DMS114 treated with DMSO at 0.1 percent for 48 hours (cell line): ENCODE results near the gene AFF4.
"Not testable (repeated sequence)": the region's sequence is repeated elsewhere in the genome, so short reads cannot be mapped to it uniquely, and the experiment has no call there.

Experiments
- DNase-seq: peaks from one replicate; lab custom pipeline; 2025; ENCODE audit not compliant: unreplicated experiment; lab: John Stamatoyannopoulos, UW

The AFF4 gene

DNA sequence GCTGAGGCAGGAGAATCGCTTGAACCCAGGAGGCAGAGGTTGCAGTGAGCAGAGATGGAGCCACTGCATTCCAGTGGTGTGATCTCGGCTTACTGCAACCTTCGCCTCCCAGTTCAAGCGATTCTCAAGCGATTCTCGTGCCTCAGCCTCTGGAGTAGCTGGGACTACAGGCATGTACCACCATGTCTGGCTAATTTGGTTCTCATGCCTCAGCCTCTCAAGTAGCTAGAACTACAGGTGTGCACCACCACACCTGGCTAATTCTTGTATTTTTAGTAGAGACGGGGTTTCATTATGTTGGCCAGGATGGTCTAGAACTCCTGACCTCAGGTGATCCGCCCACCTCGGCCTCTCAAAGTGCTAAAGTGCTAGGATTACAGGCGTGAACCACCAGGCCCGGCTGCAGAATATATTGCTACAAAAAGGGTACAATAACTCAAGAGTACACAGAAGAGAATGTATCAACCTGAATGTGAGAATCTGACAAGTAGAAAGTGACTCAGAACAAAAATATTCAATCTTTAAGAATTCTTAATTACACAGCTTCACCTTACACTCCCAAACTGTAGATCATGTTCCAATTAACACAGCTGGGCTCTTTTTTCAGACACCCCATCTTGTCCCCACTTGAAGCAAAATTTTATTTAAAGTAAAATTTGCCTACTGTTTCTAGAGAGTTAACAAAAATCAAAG, 2.2 kb downstream of the AFF4 start:
- not testable (repeated sequence) for DNase-seq

DNA sequence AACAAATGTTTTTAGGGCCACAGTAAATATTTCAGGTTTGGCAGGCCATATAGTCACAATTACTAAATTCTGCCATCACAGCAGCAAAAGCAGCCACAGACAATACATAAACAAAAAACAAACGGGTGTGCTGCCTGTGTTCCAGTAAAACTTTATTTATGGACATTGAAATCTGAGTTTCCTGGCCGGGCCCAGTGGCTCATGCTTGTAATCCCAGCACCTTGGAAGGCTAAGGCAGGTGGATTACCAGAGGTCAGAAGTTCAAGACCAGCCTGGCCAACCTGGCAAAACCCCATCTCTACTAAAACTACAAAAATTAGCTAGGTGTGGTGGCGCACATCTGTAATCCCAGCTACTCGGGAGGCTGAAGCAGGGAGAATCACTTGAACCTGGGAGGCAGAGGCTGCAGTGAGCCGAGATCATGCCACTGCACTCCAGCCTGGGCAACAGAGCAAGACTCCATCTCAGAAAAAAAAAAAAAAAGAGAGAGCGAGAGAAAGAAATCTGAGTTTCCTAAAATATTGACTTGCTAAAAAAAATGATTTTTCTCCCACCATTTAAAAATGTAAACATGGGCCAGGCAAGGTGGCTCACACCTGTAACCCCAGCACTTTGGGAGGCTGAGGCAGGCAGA, 7.2 kb downstream of the AFF4 start:
- not testable (repeated sequence) for DNase-seq

DNA sequence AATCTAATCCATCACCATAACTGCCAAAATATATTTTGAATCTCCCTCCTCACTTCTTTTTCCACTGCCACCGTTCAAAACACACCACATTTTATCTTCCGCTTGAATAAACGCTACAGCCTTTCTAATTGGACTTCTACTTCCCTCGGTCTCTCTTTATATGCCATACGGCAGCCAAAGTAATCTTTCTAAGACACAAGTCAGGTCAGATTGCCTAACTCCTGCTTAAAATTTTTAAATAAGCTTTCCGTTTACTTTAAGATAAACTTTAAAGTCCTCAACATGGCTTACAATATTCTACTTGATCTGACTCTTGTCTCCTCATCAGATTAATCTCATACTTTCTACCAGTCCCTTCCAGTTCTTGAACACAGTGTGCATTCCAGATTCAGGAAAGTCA, 9.7 kb downstream of the AFF4 start:
- DNase-seq, result no peak

DNA sequence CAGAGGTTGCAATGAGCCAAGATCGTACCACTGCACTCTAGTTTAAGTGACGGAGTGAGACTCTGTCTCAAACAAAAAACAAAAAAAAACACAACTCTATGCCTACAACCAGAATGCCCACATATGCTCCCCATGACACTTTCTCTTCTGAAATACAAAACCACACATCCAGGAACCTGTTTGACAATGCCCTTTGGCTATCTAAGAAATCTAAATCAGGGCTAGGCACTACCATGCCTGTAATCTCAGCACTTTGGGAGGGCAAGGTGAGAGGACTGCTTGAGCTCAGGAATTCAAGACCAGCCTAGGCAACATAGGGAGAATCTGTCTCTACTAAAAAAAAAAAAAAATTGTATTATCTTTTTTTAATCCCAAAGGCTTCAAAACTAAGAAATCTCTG, 10.6 kb downstream of the AFF4 start:
- DNase-seq, result no peak

DNA sequence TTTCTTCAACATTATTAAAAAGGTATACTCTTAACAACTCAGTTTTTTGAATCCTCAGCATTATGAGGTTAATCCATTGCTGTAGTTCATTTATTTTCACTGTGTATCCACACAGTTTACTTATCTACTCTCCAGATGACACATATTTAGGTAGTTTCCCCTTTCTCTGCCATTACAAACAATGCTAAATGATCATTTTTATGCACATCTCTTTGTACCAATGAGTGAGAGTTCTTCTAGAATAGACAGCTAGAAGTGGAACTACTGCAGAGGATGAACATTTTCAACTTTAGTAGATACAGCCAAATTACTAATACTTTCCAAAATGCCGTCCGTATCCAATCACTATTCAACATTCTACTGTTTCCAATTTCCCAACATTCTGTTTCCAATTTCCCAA, 11.5 kb downstream of the AFF4 start:
- DNase-seq, result no peak

DNA sequence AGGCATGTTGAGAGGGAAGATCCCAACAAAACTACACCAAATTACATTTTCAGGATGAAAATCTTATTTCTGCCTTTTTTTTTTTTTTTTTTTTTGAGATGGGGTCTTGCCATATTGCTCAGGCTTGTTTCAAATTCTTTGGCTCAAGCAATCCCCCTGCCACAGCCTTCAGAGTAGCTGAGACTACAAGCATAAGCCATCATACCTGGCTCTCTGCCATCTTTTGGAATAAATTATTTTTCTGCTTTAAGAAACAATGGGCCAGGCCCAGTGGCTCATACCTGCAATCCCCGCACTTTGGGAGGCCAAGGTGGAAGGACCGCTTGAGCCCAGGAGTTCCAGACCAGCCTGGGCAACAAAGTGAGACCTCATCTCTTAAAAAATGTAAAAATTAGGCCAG, 14.3 kb downstream of the AFF4 start:
- DNase-seq, result no peak

DNA sequence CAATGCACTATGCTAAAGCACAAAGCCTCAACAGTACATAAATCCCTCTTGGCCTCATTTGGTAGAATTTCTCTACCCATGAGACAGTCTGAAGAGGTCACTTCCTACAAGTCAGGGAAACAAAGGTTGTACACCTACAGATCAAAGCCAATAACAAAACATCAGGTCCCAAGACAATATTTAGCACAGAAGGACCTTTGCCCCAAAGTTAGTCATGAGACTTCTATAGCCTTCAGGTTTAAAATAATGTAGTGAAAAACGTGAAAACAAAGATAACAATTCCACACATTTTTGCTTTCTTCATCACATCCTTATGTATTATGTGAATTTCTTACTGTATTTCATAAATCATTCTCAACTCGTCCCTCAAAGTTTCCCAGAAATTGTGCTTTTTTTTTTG, 15.8 kb downstream of the AFF4 start:
- no peak for DNase-seq

DNA sequence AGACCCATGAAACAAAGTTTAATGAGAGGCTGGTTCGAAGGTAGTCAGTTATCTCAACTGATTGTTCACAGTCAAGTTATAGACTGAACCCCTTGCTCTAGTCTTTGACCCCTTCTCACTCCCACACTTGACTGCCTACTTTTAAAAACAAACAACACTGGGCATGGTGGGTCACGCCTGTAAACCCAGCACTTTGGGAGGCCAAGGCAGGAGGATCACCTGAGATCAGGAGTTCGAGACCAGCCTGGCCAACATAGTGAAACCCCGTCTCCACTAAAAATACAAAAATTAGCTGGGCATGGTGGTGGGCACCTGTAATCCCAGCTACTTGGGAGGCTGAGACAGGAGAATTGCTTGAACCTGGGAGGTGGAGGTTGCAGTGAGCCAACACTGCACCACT, 18.1 kb downstream of the AFF4 start:
- not testable (repeated sequence) for DNase-seq

DNA sequence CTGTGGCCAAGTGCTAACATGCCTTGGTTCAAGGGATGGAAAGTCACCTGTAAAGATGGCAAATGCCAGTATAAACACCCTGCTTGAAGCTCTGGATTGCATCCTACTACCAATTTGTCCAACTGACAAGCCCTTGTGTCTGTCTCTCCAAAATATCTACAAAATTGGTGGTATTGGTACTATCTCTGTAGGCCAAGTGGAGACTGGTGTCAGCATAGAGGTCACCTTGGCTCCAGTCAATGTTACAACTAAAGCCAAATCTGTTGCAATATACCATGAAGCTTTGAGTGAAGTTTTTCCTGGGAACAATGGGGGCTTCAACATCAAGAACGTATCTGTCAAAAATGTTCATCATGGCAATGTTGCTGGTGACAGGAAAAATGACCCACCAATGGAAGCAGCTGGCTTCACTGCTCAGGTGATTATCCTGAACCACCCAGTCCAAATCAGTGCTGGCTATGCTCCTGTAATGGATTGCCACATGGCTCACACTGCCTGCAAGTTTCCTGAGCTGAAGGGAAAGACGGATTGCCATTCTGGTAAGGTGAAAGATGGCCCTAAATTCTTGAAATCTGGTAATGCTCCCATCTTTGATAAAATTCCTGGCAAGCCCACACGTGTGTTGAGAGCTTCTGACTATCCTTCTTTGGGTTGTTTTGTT, 19.9 kb downstream of the AFF4 start:
- DNase-seq, result no peak

DNA sequence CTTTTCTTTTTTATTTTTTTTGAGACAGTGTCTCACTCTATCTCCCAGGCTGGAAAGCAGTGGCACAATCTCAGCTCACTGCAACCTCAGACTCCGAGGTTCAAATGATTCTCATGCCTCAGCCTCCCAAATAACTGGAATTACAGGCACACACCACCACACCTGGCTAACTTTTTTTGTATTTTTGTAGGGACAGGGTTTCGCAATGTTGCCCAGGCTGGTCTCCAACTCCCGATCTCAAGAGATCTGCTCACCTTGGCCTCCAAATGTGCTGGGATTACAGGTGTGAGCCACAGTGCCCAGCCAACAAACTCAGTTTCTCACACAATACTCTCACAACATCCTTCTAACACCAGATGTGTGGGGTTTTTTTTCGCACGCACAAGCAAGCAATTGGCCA, 22.1 kb downstream of the AFF4 start:
- DNase-seq, result no peak

DNA sequence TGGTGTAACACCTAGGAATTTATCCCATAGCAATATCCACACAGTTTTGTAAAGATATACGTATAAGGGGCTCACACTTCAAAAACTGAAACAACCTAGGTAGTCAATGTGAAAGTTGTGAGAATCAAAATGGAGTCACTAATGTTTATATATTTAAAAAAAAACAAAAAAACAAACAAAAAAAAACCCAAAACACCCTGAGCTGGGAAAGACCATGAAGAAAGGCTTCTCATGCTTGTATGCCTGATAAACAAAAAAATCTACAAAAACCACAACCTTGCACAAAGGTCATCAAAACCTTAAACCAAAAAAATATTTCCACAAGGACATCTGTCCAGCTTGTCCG, 35.4 kb downstream of the AFF4 start:
- DNase-seq, result no peak

DNA sequence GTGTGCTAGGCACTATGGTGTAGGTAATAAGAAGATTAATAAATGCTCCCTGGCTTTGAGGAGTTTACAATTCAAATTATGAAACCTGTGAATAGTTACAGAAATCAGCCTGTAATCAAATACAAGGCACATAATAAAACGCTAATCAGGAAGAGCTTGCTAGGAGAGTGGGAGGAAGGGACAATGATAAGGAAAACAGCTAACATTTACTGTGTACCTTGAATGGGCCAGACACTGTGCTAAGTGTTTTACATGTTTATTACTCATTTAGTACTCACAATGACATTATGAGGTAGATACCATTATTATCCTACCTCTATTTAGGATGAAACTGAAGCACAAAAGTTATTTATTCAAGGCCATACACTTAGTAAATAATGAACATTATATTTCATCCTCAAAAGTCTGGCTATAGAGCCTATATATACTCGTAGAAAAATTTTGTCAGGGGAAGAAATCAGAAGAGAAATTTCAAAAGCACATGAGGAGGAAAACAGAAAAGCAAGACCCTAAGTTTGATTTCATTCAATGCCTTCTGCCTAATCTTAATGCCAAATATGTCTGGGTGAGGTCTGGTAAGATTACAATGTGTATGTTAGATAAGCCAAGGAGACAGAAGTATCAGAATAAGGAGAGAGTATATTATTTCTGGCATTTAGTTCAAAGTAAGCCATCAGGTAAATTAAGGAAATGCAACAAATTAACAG, 35.9 kb downstream of the AFF4 start:
- DNase-seq, result no peak

DNA sequence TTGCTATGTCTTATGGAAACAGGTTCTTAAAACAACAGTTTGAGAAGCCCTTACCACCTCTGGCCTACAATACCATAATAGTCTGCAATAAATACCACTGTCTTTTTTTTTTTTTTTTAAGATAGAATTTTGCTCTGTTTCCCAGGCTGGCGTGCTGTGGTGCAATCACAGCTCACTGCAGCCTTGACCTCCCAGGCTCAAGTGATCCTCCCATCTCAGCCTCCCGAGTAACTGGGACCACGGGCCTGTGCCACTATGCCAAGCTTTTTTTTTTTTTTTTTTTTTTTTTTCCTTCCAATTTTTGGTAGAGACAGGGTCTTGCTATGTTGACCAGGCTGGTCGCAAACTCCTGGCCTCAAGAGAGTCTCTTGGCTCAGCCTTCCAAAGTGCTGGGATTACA, 37.0 kb downstream of the AFF4 start:
- no peak for DNase-seq

DNA sequence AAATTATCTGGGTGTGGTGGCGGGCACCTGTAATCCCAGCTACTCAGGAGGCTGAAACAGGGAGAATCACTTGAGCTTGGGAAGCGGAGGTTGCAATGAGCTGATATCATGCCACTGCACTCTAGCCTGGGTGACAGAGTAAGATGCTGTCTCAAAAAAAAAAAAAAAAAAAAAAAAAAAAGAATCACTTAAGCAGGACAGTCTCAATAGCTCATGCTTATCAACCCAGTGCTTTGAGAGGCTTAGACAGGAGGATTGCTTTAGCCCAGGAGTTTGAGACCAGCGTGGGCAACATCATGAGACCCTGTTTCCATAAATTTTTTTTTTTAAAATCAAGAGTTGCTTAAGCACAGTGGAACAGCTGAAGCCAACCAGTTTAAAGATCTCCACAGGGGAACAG, 47.3 kb downstream of the AFF4 start:
- DNase-seq, result no peak

DNA sequence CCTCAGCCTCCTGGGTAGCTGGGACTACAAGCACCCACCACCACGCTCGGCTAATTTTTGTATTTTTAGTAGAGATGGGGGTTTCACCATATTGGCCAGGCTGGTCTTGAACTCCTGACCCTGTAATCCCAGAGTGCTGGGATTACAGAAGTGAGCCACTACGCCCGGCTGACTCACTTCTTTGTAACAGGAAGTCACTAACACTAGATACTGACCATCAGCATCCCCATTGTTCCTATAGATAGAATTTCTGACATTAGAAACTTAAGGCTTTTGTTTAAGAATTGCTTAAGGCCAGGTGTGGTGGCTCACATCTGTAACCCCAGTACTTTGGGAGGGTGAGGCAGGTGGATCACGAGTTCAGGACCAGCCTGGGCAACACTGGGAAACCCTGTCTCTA, 47.8 kb downstream of the AFF4 start:
- DNase-seq, result no peak

DNA sequence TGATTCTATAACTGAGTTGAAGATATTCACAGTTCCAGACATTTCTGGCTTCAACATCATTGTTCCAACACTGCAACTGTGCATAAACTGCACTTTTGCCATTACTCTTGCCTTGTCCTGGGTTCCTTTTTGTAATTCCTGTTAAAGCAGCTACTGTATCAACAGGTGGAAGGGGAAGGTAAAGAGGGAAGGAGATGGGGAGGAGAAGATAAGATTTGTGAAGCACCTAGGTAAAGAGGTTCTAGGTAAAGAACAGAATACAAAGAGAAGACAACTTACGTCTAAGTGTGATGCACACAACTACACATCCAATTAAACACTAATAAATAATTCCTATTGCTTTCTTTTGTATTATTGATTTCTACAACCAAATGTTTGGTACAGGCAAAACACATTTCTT, 53.7 kb downstream of the AFF4 start:
- DNase-seq, result no peak

DNA sequence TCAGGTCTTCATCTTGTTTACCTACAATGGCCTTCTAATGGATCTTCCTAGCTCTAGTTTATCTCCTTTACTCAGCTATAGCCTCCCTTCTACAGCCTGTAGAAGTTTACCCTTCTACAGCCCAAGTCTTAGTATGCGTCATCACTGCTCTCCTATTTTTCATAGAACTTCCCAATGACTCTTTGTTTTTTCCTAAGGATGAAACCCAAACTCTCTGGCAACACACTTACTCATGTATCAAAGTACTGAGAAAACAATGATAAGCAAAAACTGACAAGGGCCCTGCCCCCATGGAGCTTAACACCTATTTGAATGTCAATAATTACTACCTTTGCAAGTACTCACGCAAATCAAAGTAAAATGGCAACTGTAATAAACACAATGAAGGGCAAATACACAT, 56.3 kb downstream of the AFF4 start:
- DNase-seq, result no peak

DNA sequence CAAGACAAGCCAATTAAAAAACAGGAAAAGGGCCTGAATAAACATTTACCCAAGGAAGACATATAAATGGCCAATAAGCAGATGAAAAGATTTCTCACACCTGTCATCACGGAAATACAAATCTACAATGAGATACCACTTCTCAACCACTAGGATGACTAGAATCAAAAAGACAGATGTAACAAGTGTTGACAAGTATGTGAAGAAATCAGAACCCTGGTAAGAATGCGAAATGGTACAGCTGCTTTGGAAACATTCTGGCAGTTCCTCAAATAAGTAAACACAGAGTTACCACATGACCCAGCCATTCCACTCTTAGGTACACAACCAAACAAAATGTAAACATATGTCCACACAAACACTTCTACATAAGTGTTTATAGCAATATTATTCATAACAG, 57.5 kb downstream of the AFF4 start:
- no peak for DNase-seq

DNA sequence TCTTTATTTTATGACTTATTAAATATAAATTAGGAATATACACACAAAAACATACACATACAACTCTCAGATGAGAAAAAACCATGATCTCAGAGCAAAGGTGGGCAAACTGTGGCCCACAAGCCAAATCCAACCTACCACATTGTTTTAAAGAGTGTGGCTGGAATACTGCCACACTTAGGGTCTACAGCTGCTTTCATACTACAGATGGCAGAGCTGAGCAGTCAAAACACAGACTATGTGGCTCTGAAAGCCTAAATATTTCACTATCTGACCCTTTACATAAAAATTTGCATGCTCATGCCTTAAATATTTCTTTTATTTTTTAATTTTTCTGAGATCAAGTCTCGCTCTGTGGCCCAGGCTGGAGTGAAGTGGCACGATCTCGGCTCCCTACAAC, 61.7 kb downstream of the AFF4 start:
- no peak for DNase-seq

DNA sequence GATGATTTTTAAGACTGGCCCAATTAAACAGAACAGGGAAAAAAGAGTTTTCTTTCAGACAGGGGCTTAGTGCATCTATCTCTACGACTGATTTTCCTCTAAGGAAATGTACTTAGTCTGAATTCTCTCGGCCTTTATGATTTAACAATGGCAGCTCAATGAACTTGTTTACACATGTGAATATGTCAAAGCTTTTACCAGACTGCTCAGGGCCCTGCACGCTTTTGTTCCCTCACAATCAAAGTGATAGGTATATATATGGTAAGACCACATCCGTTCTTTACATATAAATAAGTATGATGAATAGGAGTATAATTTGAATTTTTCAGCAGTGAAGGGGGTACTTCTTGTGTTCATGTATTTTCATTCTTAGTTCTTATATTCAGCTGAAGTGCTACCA, 62.4 kb downstream of the AFF4 start:
- no peak for DNase-seq

DNA sequence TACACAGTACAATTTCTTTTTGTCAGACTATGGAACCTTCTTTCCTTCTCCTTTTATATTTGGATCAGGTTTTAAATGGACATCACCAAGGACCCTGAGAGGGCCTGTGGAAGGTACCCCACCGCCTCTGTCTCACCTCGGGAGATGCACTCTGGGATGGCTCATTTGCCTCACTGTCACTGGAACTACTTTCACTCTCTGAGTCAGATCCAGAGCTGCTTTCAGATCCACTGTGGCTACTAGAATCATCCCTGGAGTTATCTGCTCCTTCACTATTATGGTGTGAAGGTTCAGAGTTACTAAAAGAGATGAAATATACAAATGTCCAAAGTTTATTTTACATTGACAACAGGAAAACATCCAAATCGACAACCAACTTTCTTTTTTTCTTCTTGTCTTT, 65.3 kb downstream of the AFF4 start:
- DNase-seq, result no peak

DNA sequence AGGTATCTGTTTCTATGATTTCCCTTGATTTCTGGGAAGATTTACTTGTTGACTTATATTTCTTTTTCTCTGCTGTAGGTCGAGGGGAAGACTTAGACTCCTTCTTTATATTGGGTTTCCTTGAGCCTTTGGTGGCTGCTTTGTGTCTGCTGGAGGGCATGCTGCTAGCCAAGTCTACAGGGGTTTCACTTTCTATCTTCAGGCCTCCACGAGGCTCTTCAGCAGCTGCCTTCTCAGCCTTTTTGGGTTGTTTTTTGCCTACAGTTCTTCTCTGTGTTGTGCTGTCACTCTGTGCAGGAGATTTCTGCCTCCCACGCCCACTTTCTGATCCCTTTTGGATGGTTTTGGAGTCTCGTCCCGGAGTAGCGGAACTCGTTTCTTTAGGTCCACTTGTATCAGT, 66.7 kb downstream of the AFF4 start:
- DNase-seq, result no peak
